ENCODE data around the gene RAD21L1. TPM values are rescaled to one million over a fixed set of nuclear protein-coding genes. Genes with fewer than 3 reads are reported as not detected.

Gene RAD21L1
- total RNA-seq, 1 donor from 2014 or later: not detected

- Histone ChIP-seq H3K4me3 (no peak overlapping the region), H2AFZ (replicated peaks) (no peak overlapping the region), H3K4me1 (peaks cover 5% of the 10 kb centered on the region), H3K27me3 (peaks cover 64% of the 10 kb centered on the region), H3F3A (ENCODE audit: low read depth) (peaks cover 6% of the 10 kb centered on the region), H4K20me1 (ENCODE audit: low read depth) (peaks cover 10% of the 10 kb centered on the region), H3K9ac (no peak overlapping the region), H3K27ac (no peak overlapping the region), H3K9me3 (ENCODE audit: low read depth) (no peaks in the 10 kb centered on the region), H3K36me3 (no peaks in the 10 kb centered on the region), H3K4me2 (no peak overlapping the region), H3K79me2 (ENCODE audit: low read depth) (no peaks in the 10 kb centered on the region)
- DNase-seq (ENCODE audit: low spot score): no peak
- H3K4me3 Mint-ChIP-seq: no peak overlapping the region
- peaks cover 11% of the 10 kb centered on the region for H3K4me1 Mint-ChIP-seq
- H3K27ac Mint-ChIP-seq: no peak overlapping the region
- H3K9me3 Mint-ChIP-seq: no peaks in the 10 kb centered on the region
- TF ChIP-seq EZH2 (IDR thresholded peaks at IDR 0.05) (no peak), CTCF (IDR thresholded peaks at IDR 0.05) (no peak), EZH2phosphoT487 (IDR thresholded peaks at IDR 0.05) (no peak)
- H3K36me3 Mint-ChIP-seq: no peaks in the 10 kb centered on the region
- peaks cover 23% of the 10 kb centered on the region for H3K27me3 Mint-ChIP-seq (ENCODE audit: insufficient read depth, low read depth)
Measured at GRCh38 chr20:1187605-1188171, 38.2 kb upstream of the RAD21L1 start.

GRCh38 chr20:1188347-1188746 is 37.5 kb upstream of the RAD21L1 start:
- peaks cover 10% of the 10 kb centered on the region for H4K20me1 ChIP-seq (ENCODE audit: low read depth)
- Mint-ChIP-seq H3K27me3 (ENCODE audit: insufficient read depth, low read depth) (peaks cover 19% of the 10 kb centered on the region), H3K4me1 (peaks cover 11% of the 10 kb centered on the region), H3K36me3 (no peaks in the 10 kb centered on the region), H3K27ac (no peak overlapping the region), H3K4me3 (no peak overlapping the region), H3K9me3 (no peaks in the 10 kb centered on the region)
- no peak overlapping the region for H3K9ac ChIP-seq
- H3K27me3 ChIP-seq: peaks cover 58% of the 10 kb centered on the region
- DNase-seq (ENCODE audit: low spot score): no peak
- H3K4me3 ChIP-seq: no peak overlapping the region
- H3K4me1 ChIP-seq: peaks cover 5% of the 10 kb centered on the region
- no peak overlapping the region for H3K27ac ChIP-seq
- H3K4me2 ChIP-seq: no peak overlapping the region
- no peaks in the 10 kb centered on the region for H3K79me2 ChIP-seq (ENCODE audit: low read depth)
- H3K9me3 ChIP-seq (ENCODE audit: low read depth): no peaks in the 10 kb centered on the region
- H3K36me3 ChIP-seq: no peaks in the 10 kb centered on the region
- TF ChIP-seq CTCF (IDR thresholded peaks at IDR 0.05): no peak
- TF ChIP-seq EZH2phosphoT487 (IDR thresholded peaks at IDR 0.05): no peak
- no peak for TF ChIP-seq EZH2 (IDR thresholded peaks at IDR 0.05)
- peaks cover 6% of the 10 kb centered on the region for H3F3A ChIP-seq (ENCODE audit: low read depth)
- no peak overlapping the region for H2AFZ ChIP-seq (replicated peaks)

GRCh38 chr20:1189827-1190226 is 36.0 kb upstream of the RAD21L1 start:
- Histone ChIP-seq H2AFZ (replicated peaks) (no peak overlapping the region), H3F3A (ENCODE audit: low read depth) (no peaks in the 10 kb centered on the region), H3K9ac (no peak overlapping the region), H4K20me1 (ENCODE audit: low read depth) (no peaks in the 10 kb centered on the region), H3K9me3 (ENCODE audit: low read depth) (no peaks in the 10 kb centered on the region), H3K27ac (no peak overlapping the region), H3K4me2 (no peak overlapping the region), H3K27me3 (peaks cover 43% of the 10 kb centered on the region), H3K79me2 (ENCODE audit: low read depth) (no peaks in the 10 kb centered on the region), H3K4me3 (no peak overlapping the region), H3K4me1 (peaks cover under 1% of the 10 kb centered on the region), H3K36me3 (no peaks in the 10 kb centered on the region)
- no peak for TF ChIP-seq EZH2phosphoT487 (IDR thresholded peaks at IDR 0.05)
- no peak for TF ChIP-seq EZH2 (IDR thresholded peaks at IDR 0.05)
- no peak for TF ChIP-seq CTCF (IDR thresholded peaks at IDR 0.05)
- no peaks in the 10 kb centered on the region for H3K9me3 Mint-ChIP-seq
- H3K27me3 Mint-ChIP-seq (ENCODE audit: insufficient read depth, low read depth): peaks cover 6% of the 10 kb centered on the region
- peaks cover 3% of the 10 kb centered on the region for H3K4me1 Mint-ChIP-seq
- no peaks in the 10 kb centered on the region for H3K36me3 Mint-ChIP-seq
- DNase-seq (ENCODE audit: low spot score): no peak
- no peak overlapping the region for H3K4me3 Mint-ChIP-seq
- no peak overlapping the region for H3K27ac Mint-ChIP-seq
